GM18868 (cell line): ENCODE data around the gene TEX11.

Source experiments
- ATAC-seq: cut with Tn5 transposase; IDR thresholded peaks from one replicate; pipeline ENCODE4 v1.9.1; 2021; ENCODE audit warnings: mild to moderate bottlenecking, moderate library complexity; ENCODE audit not compliant: unreplicated experiment

TEX11 gene

DNA sequence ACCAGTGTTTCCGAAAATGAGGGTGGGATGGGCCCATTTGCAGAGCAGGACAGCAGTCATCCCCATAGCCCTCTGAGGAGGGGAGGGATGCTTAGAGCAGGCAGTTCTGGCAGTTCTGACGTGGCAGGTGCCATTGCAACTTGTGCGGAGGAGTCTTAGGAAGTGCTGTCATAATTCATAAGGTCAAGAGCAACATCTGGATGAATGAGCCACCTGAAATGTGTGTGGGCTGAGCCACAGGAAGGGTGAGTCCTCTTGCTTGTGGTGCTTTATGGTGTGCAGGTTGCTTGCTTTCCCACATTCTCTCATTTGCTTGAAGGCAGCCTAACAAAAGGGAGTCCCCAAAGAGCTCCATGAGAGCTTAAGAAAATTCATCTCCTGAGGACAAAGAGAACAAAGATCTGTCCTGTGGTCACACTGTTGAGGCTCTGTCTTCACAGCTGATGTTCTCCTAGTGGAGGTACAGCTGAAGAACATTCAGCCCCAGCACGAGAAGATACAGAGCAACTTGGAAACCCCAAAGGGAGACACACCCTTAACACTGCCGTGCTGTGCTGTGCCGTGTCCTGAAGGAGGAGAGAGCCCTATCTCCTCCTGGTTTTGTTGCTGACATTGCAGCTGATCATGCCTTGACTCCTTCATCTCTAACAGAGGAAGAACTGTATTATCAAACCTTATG lies 403.6 kb downstream of the TEX11 start:
- no peak for ATAC-seq

GRCh38 chrX:70500826-70501225 lies 407.7 kb downstream of the TEX11 start:
- no peak for ATAC-seq

DNA sequence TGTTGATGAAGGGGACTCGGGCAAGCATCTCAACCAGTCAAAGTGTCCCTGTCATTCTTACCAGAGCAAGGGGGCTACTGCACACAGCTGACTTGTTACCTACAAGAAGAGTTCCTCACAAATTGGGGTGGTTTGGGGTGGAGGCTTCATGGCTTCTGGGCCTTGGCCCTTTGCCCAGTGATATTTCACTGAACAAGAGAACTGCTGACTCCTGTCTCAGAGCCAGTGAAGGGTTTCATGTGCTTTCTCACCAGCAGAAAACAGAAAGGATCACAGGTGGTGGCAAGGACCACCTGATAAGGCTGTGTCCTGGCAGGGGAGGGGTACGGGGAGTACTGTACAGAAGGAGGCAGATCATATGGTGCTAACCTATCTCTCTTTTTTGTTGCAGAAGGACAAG lies 410.4 kb downstream of the TEX11 start:
- no peak for ATAC-seq

DNA sequence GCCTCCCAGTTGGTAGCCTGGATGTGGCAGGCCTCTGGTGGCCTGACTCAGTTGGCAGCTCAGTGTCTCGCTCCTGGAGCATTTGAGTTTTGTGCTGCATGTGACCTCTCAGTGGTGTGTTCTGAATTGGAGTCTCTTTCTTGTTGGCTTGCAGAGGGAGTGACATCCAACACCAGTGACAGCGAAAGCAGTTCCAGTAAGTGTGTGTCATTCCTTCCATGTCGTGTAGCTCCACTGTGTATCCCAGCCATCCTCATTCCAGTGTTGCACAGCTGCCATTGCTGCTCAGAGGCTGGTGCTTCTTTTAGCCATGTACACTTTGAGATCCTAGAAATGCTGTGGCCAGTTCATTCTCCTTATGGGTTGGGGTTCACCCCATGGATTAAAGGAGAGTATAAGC lies 411.5 kb downstream of the TEX11 start:
- no peak for ATAC-seq

DNA sequence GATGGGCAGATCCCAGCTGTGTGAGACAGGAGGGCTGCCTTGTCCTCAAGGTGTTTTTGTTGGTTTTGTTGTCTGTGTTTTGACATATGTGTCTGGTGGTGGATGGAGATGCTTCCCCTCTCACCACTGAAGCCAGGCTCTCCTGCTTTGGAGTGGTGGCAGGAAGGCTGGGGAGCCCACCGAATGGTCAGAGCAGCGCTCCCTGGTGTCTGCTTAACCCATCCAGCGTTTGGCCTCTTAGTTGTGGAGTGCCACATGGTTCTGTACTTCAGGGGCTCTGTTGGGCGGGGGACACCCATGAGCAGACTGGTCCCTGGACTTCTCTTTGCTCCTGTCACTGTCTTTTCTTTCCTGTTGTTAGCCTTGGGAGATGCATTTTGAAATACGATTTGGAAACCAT lies 412.0 kb downstream of the TEX11 start:
- ATAC-seq: no peak

DNA sequence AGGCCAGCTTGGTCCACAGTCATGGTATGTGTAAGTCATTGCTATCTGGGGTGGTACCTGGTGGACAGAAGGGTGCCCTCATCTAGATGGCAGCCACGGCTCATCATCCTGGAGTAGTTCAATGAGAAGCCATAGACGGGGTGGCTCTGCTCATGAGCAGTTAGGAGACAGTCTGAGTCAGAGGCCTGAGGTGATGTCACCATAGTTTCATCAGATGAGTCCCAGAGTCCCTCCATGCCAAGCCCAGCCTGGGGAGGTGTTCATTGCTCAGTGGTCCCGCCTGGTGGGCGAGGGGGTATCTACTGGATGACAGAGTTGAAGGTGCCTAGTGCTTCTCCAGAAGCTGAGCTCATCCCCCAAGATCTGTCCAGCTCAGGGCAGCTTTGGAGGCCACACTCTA lies 414.1 kb downstream of the TEX11 start:
- no peak for ATAC-seq

DNA sequence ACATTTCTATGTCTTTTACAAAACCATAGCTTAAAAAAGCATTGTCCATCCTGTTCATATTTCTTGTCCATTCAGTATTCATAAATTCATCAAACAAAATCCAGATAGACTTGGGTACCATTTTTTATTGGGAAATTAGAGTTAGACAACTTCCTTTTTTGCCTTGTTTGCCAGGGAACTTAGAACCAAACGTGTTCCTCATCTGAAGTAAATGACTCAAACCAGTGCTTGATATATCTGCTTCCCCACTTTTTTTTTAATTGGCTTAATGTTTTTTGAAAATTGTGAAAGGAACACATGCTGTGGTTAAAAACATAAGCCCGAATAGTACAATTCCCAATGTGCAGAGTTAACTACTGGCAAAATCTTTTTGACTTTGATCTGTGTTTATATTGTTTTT lies 419.7 kb downstream of the TEX11 start:
- ATAC-seq: no peak

- no peak for ATAC-seq
These were observed 423.0 kb downstream of the TEX11 start for GRCh38 chrX:70485466-70485865.

GRCh38 chrX:70482300-70482699 lies 426.2 kb downstream of the TEX11 start:
- ATAC-seq: no peak

DNA sequence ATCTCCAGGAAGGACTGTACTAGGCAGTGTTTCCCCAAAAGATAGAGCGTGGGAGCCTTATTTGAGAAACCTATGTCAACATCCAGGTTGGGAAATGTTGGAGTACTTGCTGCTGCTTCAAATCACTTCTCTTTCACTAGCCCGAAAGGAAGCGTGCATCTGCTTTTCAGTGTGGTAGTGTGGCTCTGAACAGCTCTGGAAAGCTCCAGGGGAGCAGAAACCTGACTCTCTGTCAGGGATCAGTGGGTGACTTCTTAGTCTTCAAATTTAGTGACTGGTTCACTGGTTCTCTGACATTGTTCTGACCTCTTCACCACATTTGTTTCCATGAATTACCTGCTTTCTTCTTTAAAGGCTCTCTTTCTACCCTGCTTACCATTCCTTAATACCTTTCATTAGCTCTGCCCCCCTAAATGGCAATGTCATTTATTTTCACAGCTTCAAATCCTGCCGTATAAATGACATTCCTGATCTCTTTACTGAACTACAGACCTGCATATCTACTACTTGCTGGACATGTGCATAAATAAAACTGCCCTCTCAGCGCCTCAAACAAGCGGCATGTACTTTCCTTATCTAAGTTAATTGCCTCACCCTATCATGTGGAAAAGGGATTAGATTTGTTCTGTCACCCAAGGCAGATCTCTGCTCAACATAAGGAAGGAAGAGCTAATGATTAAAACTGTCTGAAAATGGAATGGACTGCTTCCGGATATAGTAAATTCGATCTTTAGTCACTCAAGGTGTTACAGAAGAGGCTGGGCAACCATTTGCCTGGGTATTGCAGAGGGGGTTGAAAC lies 426.8 kb downstream of the TEX11 start:
- no peak for ATAC-seq

GRCh38 chrX:70480660-70481018 lies 427.9 kb downstream of the TEX11 start:
- ATAC-seq: no peak

- no peak for ATAC-seq
These were observed 428.4 kb downstream of the TEX11 start for GRCh38 chrX:70479922-70480659.

DNA sequence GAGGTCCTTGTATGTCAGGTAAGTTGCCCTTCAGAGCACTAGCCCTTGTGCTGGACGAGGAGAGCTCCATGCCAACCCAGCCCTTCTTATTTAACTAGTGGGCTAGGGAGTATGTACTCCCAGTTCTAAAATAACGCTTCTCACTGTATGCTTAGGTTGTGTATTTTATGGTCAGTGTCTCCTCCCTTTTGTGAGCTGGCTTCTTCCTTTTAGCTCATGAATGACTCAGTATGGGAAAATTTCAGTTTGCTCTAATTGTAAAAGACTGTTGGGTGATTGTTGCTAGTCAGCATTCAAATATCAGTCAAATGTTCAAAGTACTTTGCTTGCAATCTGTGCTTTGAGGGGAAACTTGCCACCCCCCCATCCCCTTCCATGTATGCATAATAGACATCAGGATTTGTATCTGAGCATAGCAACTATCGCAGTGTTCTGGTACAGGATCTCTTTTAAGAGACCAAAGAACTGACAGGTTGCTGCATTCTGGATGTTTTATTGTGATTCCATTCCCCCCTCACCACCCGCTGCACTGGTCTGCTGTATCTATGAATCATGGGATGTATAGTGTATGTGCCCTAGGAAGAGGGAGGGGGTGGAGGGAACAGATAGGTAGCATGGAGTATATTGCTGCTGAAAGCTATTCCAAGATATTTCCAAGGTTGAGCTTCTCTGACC lies 429.1 kb downstream of the TEX11 start:
- ATAC-seq: no peak
